ENCODE data around the gene MTR.
A peak's percentile ranks its signal among the peaks of the same experiment; 100 is the strongest.

MTR gene

DNA sequence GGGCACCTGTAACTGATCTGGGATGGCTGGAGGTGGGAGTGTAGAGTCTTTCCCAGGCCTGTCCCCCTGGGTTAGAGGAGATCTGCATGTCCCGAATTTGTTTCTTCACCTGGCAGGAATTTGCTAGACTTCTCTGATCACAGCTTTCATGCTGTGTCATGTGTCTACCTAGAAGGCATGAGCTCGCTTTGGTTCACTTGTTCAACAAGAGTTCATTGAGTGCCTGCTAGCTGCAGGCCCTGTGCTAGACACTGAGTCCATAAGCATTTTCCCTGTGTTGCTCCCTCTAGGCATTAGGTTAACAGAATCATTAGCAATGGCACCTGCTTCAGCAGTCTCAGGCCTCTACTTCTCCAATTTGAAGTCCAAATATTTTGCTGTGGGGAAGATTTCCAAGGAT, 101.6 kb downstream of the MTR start:
- no peak overlapping the region for H2BK5ac ChIP-seq (ENCODE audit: low read depth, low read length, poor library complexity, severe bottlenecking)
- 98% methylated on average over 2 of the region's 2 CpGs for WGBS
- no peak overlapping the region for H3K23ac ChIP-seq (ENCODE audit: low read length in 2 of 2)
- H3K4ac ChIP-seq (ENCODE audit: low read depth in 1 of 2, low read length in 2 of 2): no peak overlapping the region
- H3K9me3 ChIP-seq (ENCODE audit: control insufficient read depth, low read length): no peaks in the 10 kb centered on the region
- no peak overlapping the region for H3K9ac ChIP-seq (ENCODE audit: low read length)
- no peaks in the 10 kb centered on the region for H3K4me1 ChIP-seq (ENCODE audit: control insufficient read depth, insufficient read depth, low read depth, low read length)
- no peak overlapping the region for H2AK5ac ChIP-seq (ENCODE audit: low read length, severe bottlenecking)
- no peak overlapping the region for H4K91ac ChIP-seq (ENCODE audit: low read length)
- H3K79me1 ChIP-seq (replicated peaks; ENCODE audit: low read length, poor library complexity, severe bottlenecking): peaks cover 1% of the 10 kb centered on the region
- DNase-seq: no peak
- no peaks in the 10 kb centered on the region for H3K27me3 ChIP-seq (ENCODE audit: control insufficient read depth in 1 of 2, insufficient read depth in 1 of 2, low read length in 2 of 2)
- H4K8ac ChIP-seq (ENCODE audit: low read length): no peak overlapping the region
- no peak overlapping the region for H2BK120ac ChIP-seq (ENCODE audit: low read depth, low read length)
- H3K18ac ChIP-seq (ENCODE audit: low read depth in 1 of 2, low read length in 2 of 2): no peak overlapping the region
- no peak overlapping the region for H3K14ac ChIP-seq (ENCODE audit: low read length in 2 of 2)
- no peak overlapping the region for H2AFZ ChIP-seq (ENCODE audit: low read depth, low read length)
- H3K27ac ChIP-seq (ENCODE audit: low read length, poor library complexity, severe bottlenecking): no peak overlapping the region
- no peak overlapping the region for H2BK15ac ChIP-seq (ENCODE audit: low read depth, poor library complexity, severe bottlenecking)
- no peak overlapping the region for H3K4me2 ChIP-seq (ENCODE audit: low read length, poor library complexity, severe bottlenecking)
- H3K4me3 ChIP-seq (ENCODE audit: insufficient read depth in 1 of 2, low read depth in 1 of 2, low read length in 2 of 2): no peak overlapping the region
- H2BK12ac ChIP-seq (ENCODE audit: low read length in 2 of 2): no peak overlapping the region
- peaks cover 36 to 94% of the 10 kb centered on the region in 2 experiments for H3K36me3 ChIP-seq (ENCODE audit: control insufficient read depth in 1 of 2, insufficient read depth in 2 of 2, low read depth in 1 of 2, low read length in 2 of 2)

DNA sequence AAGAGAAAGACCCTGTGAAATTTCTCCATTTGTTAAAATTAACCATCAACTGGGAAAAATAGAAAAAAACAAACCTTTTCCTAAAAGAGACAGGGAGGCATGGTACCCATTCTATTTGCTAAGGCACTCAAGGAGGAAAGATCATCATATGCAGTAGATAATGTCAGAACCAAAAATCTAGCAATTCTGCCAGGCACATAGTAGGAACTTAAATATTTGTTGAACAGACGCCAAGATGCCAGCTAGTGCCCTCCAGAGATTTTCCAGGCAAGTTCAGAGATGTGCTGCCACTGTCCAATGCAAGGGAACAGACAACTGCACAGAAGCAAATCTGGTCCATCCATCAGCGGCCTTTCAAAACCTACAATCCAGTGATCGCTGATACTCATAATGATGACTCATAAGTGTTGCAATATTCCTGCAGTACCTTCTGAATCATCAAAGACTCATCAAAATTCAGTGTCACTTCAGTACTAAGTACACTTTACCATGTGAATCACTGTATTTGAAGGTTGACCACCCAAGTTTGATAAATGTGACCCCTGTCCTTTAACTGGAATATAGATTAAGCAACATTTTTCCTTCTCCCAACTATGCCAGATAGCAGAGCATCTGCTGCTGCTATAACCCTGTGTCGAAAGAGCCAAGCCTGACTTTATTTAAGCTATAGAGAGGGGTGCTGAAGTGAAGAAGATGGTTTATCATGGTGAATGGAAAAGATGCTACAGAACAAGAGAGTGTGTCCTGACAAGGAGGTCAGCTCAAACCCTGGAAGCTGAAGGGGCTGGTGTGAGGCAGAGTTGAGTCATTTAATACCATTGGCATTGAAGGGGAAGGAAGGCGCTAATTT, 110.0 kb downstream of the MTR start:
- peak; percentile 83 for DNase-seq
- no peak overlapping the region for H2BK120ac ChIP-seq (ENCODE audit: low read depth, low read length)
- no peak overlapping the region for H4K8ac ChIP-seq (ENCODE audit: low read length)
- H3K4ac ChIP-seq (ENCODE audit: low read depth in 1 of 2, low read length in 2 of 2): no peak overlapping the region
- no peak overlapping the region for H3K23ac ChIP-seq (ENCODE audit: low read length in 2 of 2)
- no peaks in the 10 kb centered on the region for H3K4me1 ChIP-seq (ENCODE audit: control insufficient read depth, insufficient read depth, low read depth, low read length)
- H3K18ac ChIP-seq (ENCODE audit: low read depth in 1 of 2, low read length in 2 of 2): no peak overlapping the region
- H3K27me3 ChIP-seq (ENCODE audit: control insufficient read depth in 1 of 2, insufficient read depth in 1 of 2, low read length in 2 of 2): peaks cover 0 to 17% of the 10 kb centered on the region in 2 experiments
- H3K36me3 ChIP-seq (ENCODE audit: control insufficient read depth in 1 of 2, insufficient read depth in 2 of 2, low read depth in 1 of 2, low read length in 2 of 2): peaks cover 13 to 18% of the 10 kb centered on the region in 2 experiments
- no peak overlapping the region for H3K4me2 ChIP-seq (ENCODE audit: low read length, poor library complexity, severe bottlenecking)
- no peak overlapping the region for H3K14ac ChIP-seq (ENCODE audit: low read length in 2 of 2)
- H3K27ac ChIP-seq (ENCODE audit: low read length, poor library complexity, severe bottlenecking): no peak overlapping the region
- no peak overlapping the region for H2AK5ac ChIP-seq (ENCODE audit: low read length, severe bottlenecking)
- H3K9ac ChIP-seq (ENCODE audit: low read length): no peak overlapping the region
- H2BK12ac ChIP-seq (ENCODE audit: low read length in 2 of 2): no peak overlapping the region
- no peak overlapping the region for H2BK5ac ChIP-seq (ENCODE audit: low read depth, low read length, poor library complexity, severe bottlenecking)
- H2BK15ac ChIP-seq (ENCODE audit: low read depth, poor library complexity, severe bottlenecking): no peak overlapping the region
- no peak overlapping the region for H2AFZ ChIP-seq (ENCODE audit: low read depth, low read length)
- no peak overlapping the region for H3K4me3 ChIP-seq (ENCODE audit: insufficient read depth in 1 of 2, low read depth in 1 of 2, low read length in 2 of 2)
- H4K91ac ChIP-seq (ENCODE audit: low read length): no peak overlapping the region
- peaks cover 5% of the 10 kb centered on the region for H3K9me3 ChIP-seq (ENCODE audit: control insufficient read depth, low read length)
- H3K79me1 ChIP-seq (replicated peaks; ENCODE audit: low read length, poor library complexity, severe bottlenecking): no peaks in the 10 kb centered on the region
- 54% methylated on average over 5 of the region's 5 CpGs for WGBS

DNA sequence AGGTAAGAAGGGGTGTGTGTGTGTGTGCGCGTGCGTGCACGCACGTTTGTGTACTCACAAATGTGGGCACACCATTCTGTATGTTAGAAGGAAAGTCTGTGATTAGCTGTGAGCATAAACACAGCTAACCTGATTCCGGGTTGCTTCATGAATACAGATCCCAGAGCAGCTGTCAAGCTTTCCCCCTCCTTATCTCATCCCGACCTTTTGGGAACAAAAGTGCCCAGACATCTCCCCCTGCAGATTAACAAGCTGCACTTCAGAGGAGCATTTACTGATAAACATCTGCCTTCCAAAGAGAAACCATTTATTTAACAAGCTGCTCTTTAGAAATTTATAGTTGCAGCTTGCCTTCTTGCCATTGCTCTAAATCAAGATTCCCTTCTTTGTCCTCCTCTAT, 112.1 kb downstream of the MTR start:
- H3K4me3 ChIP-seq (ENCODE audit: insufficient read depth in 1 of 2, low read depth in 1 of 2, low read length in 2 of 2): no peak overlapping the region
- no peak overlapping the region for H2AFZ ChIP-seq (ENCODE audit: low read depth, low read length)
- H3K36me3 ChIP-seq (ENCODE audit: control insufficient read depth in 1 of 2, insufficient read depth in 2 of 2, low read depth in 1 of 2, low read length in 2 of 2): no peaks in the 10 kb centered on the region
- H3K27ac ChIP-seq (ENCODE audit: low read length, poor library complexity, severe bottlenecking): no peak overlapping the region
- H3K79me1 ChIP-seq (replicated peaks; ENCODE audit: low read length, poor library complexity, severe bottlenecking): no peaks in the 10 kb centered on the region
- no peak overlapping the region for H3K23ac ChIP-seq (ENCODE audit: low read length in 2 of 2)
- no peaks in the 10 kb centered on the region for H3K4me1 ChIP-seq (ENCODE audit: control insufficient read depth, insufficient read depth, low read depth, low read length)
- no peak overlapping the region for H2BK5ac ChIP-seq (ENCODE audit: low read depth, low read length, poor library complexity, severe bottlenecking)
- no peak overlapping the region for H3K4me2 ChIP-seq (ENCODE audit: low read length, poor library complexity, severe bottlenecking)
- no peak for DNase-seq
- H4K8ac ChIP-seq (ENCODE audit: low read length): no peak overlapping the region
- no peak overlapping the region for H2BK120ac ChIP-seq (ENCODE audit: low read depth, low read length)
- peak overlapping the region in 1 of 2 experiments; percentile 51 for H3K4ac ChIP-seq (ENCODE audit: low read depth in 1 of 2, low read length in 2 of 2)
- no peak overlapping the region for H2AK5ac ChIP-seq (ENCODE audit: low read length, severe bottlenecking)
- 45% methylated on average over 5 of the region's 7 CpGs for WGBS
- H4K91ac ChIP-seq (ENCODE audit: low read length): no peak overlapping the region
- no peak overlapping the region for H2BK12ac ChIP-seq (ENCODE audit: low read length in 2 of 2)
- H2BK15ac ChIP-seq (ENCODE audit: low read depth, poor library complexity, severe bottlenecking): no peak overlapping the region
- peaks cover 0 to 17% of the 10 kb centered on the region in 2 experiments for H3K27me3 ChIP-seq (ENCODE audit: control insufficient read depth in 1 of 2, insufficient read depth in 1 of 2, low read length in 2 of 2)
- no peak overlapping the region for H3K14ac ChIP-seq (ENCODE audit: low read length in 2 of 2)
- H3K18ac ChIP-seq (ENCODE audit: low read depth in 1 of 2, low read length in 2 of 2): no peak overlapping the region
- no peak overlapping the region for H3K9ac ChIP-seq (ENCODE audit: low read length)
- peaks cover 5% of the 10 kb centered on the region for H3K9me3 ChIP-seq (ENCODE audit: control insufficient read depth, low read length)

DNA sequence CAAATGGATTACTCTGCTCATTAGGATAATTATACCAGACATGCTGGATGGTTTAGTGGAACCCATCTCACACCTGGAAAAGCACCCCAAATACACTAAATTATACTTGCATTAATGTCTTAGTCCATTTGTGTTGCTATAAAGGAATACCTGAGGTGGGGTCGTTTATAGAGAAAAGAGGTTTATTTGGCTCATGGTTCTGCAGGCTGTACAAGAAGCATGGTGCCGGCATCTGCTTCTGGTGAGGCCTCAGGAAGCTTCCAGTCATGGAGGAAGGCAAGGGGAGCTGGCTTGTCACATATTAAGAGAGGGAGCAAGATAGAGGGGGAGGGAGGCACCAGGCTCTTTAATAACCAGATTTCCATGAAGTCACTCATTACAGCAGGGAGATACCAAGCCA, 113.6 kb downstream of the MTR start:
- no peak overlapping the region for H2BK12ac ChIP-seq (ENCODE audit: low read length in 2 of 2)
- no peak overlapping the region for H3K23ac ChIP-seq (ENCODE audit: low read length in 2 of 2)
- H2BK120ac ChIP-seq (ENCODE audit: low read depth, low read length): no peak overlapping the region
- H3K27ac ChIP-seq (ENCODE audit: low read length, poor library complexity, severe bottlenecking): no peak overlapping the region
- H4K91ac ChIP-seq (ENCODE audit: low read length): no peak overlapping the region
- no peak overlapping the region for H2BK15ac ChIP-seq (ENCODE audit: low read depth, poor library complexity, severe bottlenecking)
- H2AK5ac ChIP-seq (ENCODE audit: low read length, severe bottlenecking): no peak overlapping the region
- no peak overlapping the region for H3K9ac ChIP-seq (ENCODE audit: low read length)
- no peaks in the 10 kb centered on the region for H3K4me1 ChIP-seq (ENCODE audit: control insufficient read depth, insufficient read depth, low read depth, low read length)
- DNase-seq: no peak
- H3K4me2 ChIP-seq (ENCODE audit: low read length, poor library complexity, severe bottlenecking): no peak overlapping the region
- peaks cover 0 to 17% of the 10 kb centered on the region in 2 experiments for H3K27me3 ChIP-seq (ENCODE audit: control insufficient read depth in 1 of 2, insufficient read depth in 1 of 2, low read length in 2 of 2)
- no peak overlapping the region for H3K4ac ChIP-seq (ENCODE audit: low read depth in 1 of 2, low read length in 2 of 2)
- H3K14ac ChIP-seq (ENCODE audit: low read length in 2 of 2): no peak overlapping the region
- no peak overlapping the region for H4K8ac ChIP-seq (ENCODE audit: low read length)
- no peak overlapping the region for H2BK5ac ChIP-seq (ENCODE audit: low read depth, low read length, poor library complexity, severe bottlenecking)
- H3K18ac ChIP-seq (ENCODE audit: low read depth in 1 of 2, low read length in 2 of 2): no peak overlapping the region
- H3K36me3 ChIP-seq (ENCODE audit: control insufficient read depth in 1 of 2, insufficient read depth in 2 of 2, low read depth in 1 of 2, low read length in 2 of 2): no peaks in the 10 kb centered on the region
- no peak overlapping the region for H3K4me3 ChIP-seq (ENCODE audit: insufficient read depth in 1 of 2, low read depth in 1 of 2, low read length in 2 of 2)
- WGBS: 93% methylated on average over 2 of the region's 2 CpGs
- no peak overlapping the region for H2AFZ ChIP-seq (ENCODE audit: low read depth, low read length)
- H3K79me1 ChIP-seq (replicated peaks; ENCODE audit: low read length, poor library complexity, severe bottlenecking): no peaks in the 10 kb centered on the region
- H3K9me3 ChIP-seq (ENCODE audit: control insufficient read depth, low read length): peaks cover 5% of the 10 kb centered on the region

Data from mesenchymal stem cell (in vitro differentiated cells and primary cell).